CD4-positive, alpha-beta T cell treated with Interleukin-4 for 4 hours (primary cell): ENCODE data around the gene ELF2.
"Not testable (repeated sequence)": the region's sequence is repeated elsewhere in the genome, so short reads cannot be mapped to it uniquely, and the experiment has no call there.

Experiments used
- DNase-seq: peaks from one replicate; pipeline ENCODE4 v3.0.0-alpha.2; 2020

The ELF2 gene

DNA sequence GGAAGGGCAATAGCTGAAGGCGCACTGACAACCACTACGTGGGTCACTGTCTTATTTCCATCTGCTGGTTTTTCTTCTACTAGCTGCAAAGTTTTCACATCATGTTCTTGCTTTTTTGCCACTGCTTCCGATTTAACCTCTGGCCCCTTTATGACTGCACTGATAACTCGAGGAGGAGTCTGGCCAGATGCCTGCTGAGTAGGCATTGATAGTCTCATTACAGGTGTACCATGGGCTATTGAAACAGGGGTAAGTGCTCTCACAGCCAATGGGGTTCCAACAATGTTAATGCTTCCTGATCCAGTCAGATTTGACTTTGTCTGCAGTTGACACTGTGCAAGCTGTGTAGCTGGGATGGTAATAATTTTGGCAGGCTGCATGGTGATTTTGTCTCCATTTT lies 118.0 kb downstream of the ELF2 start:
- DNase-seq: not testable (repeated sequence)

DNA sequence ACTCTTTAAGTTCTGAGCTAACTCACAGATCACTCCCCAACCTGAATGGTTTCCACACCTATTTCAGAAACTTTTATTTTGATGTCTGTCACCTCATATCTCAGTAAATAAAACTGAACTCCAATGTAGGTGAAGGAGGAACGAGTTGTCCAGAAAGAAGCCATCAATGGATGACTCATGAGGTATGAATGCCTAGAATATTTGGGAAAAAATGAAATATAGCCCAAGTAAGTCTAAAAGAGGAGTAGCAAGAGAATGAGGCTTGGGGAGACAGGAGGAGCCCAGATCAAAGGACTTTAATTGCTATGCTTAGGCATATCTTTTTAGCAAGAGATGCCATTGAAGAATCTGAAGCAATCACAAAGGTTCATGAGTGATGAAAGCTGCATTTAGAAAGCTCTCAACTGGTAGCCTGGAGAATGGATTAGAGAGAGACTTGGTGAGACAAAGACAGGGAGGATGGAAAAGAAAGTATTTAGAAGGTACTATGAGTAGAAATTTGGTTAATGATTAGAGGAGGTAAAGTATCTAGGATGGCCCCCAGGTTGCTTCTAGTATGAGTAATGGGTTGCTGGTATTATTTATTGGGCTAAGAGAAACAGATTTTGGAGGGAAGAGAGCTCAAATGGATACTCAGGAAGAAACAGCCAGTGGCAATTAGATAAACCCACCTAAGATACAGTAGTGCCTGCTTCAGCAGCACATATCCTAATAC lies 122.1 kb downstream of the ELF2 start:
- DNase-seq: no peak

DNA sequence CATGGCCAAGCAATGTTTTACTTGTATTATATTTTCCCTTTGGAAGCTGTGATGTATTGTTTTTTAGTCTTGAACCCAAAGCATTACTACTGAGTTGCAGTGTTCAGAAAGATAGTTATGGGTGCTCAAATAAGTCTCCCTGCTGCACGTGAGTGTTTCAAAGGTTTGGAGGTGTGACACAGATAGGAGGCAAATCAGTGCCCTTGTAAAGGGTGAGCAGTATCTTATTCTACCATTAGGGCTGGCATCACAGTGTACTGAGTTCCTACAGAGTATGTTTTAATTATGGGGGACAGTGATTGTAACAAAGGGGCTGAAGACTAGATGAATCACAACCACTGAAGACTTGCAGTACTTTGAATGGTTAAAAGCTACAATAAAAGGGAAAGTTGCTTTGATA lies 123.1 kb downstream of the ELF2 start:
- no peak for DNase-seq

DNA sequence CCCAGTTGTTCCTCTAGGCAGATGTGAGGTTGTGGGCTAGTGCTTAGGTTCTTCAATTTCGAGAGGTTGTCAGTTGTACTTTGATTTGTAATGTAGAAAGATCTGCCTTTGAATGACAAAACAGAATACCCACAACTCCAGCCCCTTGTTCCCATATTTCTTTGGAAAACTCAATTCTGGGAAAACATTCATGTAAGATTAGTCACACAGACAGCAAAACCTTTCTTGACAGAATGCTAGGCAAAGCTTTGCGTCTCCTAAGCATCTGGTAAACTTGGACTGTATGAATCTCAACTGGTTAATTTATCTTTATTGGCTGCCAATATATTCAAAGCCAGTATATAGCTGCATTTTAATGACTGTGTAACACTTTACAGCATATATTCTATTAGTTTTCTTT lies 126.6 kb downstream of the ELF2 start:
- DNase-seq: no peak

DNA sequence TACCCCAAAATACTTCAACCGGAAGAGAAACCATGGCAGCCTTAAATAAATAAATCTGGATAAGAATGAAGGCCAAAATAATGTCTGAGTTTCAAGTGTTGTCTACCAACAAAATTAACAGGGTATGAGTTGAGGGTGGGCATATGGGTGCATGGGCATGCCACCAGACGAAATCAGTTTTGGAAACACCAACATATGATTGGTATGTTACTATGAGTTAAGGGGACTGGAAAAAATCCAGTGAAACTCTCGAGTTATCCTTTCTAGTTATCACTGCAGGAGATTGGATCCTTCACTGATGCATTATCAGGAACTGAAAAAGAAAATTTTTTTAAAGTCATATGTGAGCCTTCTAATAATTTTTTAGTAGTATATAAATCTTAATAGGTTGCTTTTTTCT lies 129.0 kb downstream of the ELF2 start:
- DNase-seq: no peak

DNA sequence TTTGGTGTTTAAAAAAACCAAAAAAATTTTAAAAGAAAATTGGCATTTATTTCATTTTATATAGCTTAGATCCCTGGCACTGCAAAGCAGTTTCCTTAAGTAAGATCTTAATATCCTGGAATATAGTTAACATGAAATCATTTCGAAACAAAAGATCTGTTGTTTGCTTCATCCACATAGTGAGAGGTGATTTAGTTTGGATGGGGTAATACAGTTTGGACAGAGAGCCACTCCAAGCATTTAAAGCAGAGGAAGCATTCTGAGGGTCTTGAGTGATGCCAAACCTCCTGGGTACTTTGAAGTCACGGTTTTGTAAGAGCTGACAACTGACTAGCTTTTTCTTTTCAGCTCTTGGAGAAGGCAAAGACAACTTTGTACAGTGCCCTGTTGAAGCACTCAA lies 132.7 kb downstream of the ELF2 start:
- no peak for DNase-seq

DNA sequence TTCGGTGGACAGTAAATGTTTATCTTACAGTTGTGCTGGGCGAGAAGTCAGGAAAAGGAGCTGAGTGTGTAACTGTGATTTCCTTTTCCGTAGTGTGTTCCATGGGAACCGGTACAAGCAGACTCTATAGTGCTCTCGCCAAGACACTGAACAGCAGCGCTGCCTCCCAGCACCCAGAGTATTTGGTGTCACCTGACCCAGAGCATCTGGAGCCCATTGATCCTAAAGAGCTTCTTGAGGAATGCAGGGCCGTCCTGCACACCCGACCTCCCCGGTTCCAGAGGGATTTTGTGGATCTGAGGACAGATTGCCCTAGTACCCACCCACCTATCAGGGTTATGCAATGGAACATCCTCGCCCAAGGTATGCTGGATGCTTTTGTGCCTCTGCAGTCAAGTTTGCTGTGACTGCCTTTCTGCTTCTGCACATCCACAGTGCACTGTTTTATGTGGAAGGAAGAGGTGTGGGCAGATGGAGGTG lies 134.0 kb downstream of the ELF2 start:
- no peak for DNase-seq

DNA sequence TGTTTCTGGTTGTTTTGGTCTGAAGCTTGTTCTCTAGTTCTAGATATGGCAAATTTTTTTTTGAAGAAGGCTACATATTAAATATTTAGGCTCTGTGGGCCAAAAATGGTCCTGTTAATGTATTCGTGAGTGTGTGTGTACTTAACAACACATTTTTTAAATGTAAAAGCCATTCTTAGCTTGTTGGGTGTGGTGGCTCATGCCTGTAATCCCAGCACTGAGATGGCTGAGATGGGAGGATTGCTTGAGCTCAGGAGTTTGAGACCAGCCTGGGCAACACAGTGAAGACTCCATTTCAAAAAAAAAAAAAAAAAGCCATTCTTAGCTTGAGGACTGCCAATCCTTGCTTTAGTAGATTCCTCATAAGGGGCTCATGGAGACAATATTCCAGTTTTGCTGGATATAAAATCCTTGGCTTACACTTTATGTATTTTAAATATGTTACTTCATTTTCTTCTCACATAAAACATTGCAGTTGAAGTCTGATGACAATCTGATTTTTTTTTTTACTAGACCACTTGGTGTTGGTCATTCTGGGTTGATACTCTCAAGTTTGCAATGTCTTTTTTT lies 138.1 kb downstream of the ELF2 start:
- no peak for DNase-seq

DNA sequence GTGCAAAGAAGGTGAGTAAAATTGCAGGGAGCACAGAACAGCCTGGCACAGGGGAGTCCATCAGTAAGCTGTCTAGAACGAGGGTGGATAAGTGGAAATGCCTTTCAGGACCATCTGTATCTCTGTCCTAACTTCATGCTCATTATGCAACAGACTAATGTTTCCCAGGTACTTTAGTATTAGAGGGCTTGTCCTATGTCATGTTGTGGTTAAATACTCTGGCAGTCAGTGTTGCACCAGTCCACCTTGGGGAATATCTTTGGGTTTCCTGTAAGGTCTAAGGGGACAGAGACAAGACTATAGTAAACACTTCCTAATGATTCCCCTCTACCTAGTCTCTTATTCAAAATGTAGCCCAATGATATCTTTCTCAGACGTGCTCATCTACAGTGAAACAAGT lies 140.1 kb downstream of the ELF2 start:
- no peak for DNase-seq

DNA sequence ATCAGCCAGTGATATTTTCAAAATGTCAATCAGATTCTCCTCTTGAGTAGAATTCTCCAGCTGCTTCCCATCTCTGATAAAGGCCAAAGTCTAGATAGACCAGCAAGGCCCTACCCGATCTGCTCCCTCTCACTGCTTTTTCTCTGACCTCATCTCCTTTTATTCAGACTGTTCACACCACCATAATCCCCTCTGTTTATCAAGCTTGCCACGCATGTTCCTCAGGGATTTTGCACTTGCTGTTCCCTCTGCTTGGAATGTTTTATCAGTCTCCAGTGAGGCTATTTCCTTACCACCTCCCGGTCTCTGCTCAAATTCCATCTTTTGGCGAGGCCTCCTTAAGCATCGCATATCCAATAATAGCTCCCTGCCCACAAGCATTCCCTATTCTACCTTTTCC lies 141.4 kb downstream of the ELF2 start:
- no peak for DNase-seq

DNA sequence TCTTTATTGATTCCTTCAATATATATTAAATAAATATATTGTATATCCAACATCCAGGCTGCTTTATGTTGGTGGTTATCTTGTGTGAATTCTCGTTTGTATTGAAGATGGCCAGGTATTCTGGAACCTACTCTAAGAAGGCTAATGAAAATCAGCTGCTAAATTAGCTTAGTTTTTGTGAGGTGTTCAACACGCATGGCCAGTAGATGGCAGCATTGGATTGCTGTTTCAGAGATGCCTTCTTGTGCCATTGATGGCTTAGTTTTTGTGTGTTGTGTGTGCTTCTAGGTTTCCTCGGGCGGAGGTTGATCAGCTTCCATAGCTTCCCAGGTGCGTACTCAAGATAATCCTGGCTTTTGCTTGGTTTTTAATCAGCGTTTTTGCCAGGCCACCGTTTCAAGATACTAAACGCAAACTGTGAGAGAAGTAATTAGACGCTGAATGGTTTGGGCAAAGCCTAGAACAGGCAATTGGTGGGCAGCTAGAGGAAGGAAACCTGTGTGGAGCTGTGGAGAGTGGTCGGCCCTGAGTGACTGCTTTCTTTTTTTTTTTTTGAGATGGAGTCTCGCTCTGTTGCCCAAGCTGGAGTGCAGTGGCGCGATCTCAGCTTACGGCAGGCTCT lies 146.3 kb downstream of the ELF2 start:
- DNase-seq: peak; percentile 82

DNA sequence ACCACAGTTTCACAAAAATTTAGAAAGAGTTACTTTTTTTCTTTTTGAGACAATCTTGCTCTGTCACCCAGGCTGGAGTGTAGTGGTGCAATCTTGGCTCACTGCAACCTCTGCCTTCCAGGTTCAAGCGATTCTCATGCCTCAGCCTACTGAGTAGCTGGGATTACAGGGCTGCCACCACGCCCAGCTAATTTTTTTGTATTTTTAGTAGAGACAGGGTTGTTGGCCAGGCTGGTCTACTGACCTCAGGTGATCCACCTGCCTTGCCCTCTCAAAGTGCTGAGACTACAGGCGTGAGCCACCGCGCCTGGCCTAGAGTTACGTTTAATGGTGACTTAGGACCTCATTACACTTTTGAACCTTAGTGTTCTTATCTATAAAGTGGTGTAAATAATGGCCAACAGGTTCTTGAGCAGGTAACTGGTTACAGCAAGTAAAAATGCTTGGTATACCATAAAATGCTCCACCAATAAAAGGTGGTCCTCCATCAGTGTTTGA lies 147.1 kb downstream of the ELF2 start:
- not testable (repeated sequence) for DNase-seq

DNA sequence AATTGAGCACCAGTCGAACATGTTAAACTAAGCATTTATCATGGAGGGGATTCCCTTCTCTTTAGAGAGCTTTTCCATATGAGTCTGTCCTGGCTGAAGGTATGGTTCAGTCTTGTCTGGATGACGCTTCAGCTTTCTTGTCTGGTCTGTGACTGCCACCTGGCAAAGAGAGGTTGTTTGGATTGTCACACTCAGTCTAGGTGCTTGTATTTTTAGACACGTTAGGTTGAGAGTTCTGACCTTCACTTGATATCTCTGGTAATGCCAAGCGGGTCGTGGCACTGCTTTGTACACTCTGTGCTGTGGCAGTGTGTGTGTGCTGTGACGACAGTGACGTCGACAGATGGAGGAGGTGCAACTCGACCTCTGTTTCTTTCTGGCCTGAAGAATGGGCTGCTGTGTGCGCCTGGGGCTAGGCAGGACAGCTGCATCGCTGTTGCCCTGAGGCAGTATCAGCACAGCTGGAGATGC lies 148.8 kb downstream of the ELF2 start:
- DNase-seq: no peak

DNA sequence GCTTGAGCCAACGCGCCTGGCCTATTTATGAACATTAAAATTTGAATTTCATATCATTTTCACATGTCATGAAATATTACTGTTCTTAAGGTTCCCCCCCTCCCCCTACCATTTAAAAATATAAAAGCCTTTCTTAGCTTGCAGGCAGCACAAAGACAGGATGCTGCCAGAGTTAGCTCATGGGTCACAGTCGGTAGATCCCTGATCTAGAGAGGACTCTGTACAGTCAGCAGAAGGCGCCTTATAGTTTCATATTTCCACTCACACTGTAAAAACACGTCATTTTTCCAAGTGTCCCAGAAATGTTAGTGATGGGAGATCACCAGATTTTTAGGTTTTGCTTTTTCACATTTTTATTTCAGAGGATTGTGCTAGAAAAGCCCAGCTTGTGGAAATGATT lies 149.2 kb downstream of the ELF2 start:
- DNase-seq: no peak

DNA sequence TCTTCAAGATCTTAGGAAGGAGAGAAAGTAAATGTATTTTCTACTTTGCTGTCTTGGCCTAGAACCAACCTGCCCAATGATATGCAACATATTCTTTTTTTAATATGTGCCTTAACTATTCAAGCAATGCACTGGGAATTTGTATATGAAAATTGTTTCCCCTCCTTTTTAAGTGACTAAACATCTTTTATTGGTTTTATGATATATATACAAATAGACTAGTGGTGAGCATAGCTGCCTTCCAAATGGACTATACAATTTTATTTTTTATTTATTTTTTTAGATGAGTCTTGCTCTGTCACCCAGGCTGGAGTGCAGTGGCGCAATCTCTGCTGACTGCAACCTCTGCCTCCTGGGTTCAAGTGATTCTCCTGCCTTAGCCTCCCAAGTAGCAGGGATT lies 151.2 kb downstream of the ELF2 start:
- no peak for DNase-seq

DNA sequence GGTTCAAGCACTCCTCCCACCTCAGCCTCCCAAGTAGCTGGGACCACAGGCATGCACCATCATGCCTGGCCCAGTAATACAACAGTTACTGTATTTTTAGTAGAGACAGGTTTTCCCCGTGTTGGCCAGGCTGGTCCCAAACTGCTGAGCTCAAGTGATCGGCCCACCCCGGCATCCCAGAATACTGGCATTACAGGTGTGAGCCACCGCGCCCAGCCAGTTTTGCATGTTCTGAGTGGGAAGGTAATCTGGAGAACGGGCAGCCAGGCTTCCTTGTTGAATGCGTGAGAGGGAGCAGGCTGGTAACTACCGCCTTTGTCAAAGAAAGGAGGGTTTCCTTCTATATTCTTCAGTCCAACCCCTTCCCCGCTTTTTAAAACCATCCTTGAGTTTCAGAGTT lies 152.3 kb downstream of the ELF2 start:
- DNase-seq: no peak

DNA sequence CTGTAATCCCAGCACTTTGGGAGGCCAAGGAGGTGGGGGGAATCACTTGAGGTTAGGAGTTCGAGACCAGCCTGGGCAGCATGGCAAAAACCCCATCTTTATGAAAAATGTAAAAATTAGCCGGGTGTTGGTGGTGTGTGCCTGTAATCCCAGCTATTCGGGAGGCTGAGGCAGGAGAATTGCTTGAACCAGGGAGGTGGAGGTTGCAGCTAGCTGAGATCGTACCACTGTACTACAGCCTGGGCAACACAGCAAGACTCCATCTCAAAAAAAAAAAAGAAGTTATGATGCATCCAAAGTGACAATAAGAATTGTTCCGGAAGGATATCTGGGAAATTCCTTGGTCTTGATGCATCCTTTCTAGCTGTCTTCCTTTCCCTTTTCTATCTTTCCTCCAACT lies 154.2 kb downstream of the ELF2 start:
- no peak for DNase-seq

DNA sequence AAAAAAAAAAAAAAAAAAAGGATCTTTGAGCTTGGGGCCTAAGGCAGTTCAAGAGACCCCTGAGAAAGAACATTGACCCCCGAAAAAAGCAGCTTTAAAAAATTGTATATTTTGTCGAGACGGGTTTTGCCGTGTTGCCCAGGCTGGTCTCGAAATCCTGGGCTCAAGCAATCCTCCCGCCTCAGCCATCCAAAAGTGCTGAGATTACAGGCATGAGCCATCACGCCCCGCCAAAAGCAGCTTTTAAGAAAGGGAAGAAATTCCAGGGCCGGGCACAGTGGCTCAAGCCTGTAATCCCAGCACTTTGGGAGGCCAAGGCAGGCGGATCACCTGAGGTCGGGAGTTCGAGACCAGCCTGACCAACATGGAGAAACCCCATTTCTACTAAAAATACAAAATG lies 155.9 kb downstream of the ELF2 start:
- DNase-seq: not testable (repeated sequence)

DNA sequence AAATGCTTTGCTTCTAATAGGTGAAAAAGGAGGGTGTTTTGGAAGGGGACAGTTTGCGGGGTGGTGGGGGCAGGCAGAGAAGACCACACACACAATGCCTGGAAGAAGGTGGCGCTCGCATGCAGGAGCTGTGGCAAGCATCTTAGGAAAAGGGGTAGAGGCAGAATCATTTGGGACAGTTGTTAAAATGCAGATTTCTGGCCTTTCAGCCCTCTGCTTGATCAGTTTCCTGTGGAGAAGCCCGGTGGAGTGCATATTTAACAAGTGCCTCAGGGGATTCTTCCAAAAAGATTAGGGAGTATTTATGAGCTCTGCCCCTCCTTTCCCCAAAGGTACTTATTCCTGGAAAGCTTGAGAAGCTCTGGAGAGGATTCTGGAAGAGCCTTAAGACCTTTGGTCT lies 156.6 kb downstream of the ELF2 start:
- no peak for DNase-seq

DNA sequence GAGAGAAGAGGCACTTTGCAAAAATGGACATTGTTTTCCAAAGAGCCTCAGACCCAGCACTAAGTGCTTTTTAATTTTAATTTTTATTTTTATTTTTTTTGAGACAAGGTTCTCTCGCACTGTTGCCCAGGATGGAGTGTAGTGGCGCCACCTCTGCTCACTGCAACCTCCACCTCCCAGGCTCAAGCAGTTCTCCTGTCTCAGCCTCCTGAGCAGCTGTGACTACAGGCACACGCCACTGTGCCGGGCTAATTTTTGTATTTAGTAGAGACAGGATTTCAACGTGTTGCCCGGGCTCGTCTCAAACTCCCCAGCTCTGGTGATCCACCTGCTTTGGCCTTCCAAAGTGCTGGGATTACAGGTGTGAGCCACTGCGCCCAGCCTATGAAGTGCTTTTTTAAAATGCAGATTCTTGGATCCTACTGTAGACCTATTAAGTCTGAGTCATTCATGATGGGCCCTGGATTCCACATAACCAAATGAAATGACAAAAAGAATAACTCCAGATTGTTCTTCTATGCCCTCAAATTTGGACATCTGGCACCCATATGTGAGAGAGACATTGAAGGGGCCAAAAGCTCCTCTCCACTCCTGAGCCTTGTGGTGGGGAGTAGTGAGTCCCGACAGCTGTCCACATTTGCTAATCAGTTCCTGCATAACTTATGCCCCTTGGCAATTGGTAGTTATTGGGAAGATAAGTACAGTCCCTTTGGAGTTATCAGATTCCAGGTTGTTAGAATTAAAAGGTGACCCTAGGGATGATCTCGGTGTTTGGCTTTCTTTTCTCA lies 157.9 kb downstream of the ELF2 start:
- no peak for DNase-seq

DNA sequence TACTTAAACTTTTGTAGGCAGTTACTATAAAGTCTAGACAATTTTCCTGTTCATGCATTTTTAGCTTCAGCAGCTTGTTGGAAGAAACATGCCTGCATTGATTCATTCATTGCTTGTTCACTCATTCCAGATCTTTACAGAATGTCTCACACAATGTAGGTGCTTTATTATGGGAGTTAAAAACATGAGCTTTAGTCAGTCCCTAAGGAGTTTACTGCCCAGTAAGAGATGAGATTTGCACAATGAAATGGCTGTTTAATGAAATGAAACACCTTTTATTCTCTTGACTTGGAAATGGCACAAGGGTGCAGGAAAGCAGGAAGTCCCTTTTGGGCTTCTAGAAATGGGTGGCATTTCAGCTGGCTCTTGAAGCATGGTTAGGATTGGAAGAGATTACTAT lies 158.5 kb downstream of the ELF2 start:
- DNase-seq: no peak

DNA sequence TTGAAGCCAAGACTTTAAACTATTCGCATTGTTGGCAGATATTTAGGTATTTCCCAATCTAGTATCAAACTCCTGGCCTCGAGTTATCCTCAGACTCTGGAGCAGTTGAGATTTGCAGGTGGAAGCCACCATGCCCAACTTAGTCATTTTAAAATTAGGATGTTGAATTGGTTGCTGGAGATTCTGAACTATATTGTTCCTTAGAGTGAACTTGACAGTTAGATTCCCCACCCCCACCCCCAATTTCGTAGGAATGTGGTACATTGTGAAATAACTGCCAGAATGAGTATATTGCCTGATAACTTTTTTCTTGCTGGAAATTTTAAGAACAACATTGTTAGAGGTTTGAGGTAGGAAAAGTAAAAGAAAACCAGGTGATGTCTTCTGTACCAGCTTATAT lies 159.2 kb downstream of the ELF2 start:
- no peak for DNase-seq

DNA sequence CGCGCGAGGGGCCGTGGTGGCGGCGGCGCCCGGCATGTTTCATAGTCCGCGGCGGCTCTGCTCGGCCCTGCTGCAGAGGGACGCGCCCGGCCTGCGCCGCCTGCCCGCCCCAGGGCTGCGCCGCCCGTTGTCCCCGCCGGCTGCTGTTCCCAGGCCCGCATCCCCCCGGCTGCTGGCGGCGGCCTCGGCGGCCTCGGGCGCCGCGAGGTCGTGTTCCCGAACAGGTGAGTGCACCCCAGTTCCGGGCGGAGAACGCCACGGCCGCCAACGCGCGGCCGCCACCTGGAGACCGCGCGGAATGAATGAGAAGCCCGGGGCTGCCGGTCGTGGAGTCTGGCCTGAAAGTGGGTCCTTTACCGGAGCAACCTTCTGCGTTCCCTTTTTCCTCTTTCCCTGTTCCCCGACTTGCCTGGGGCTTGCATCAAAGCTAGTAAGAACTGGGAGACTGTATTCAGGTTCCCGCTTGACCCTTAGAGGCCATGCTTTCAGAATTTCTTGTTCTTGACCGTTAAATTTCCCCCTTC lies 161.0 kb downstream of the ELF2 start:
- peak; percentile 23 for DNase-seq
